ENCODE data around the gene DBNDD2. TPM values are rescaled to one million over a fixed set of nuclear protein-coding genes. Genes with fewer than 3 reads are reported as not detected.

Gene DBNDD2
- total RNA-seq, 2 experiments from 2014 or later = 13.2 to 15.7 TPM

DNA sequence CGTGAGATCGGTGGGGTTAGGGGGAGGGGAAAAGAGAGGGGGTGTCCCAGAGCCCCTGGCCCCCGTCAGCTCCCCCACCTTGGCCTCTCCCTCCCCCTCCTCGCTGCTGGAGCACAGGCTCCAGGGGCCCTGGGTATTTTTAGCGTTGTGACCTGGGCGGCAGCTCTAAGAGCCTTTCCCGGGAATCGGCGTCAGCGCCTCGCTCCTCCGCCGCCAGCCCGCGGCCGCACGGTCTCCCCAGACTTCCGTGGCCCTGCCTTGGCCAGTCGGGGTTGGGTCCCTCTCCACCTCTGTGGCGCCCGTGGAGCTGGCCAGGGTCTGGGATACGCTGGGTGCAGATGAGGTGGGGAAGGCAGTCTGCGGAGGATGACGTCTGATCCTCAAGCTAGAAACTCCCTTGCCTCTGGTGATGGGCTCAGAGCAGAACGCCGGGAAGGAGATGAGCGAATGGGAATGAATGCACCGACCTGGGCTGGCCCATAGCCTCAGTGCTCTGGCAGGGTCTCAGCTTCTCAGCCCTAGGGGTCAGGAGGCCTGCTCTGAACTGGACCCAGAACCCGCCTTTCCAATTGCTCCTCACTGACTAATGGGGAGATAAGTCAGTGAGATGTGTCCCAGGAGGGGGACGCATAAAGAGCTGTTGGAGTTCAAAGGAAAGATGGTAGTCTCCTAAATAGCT, 883 bp upstream of the DBNDD2 start:
- Histone ChIP-seq H3K27me3 (ENCODE audit: control insufficient read depth in 1 of 2, insufficient read depth in 2 of 2, low read length in 2 of 2) (no peaks in the 10 kb centered on the region), H3K4me3 (ENCODE audit: low read length) (peak overlapping the region; percentile 76), H3K27ac (ENCODE audit: low read depth in 1 of 2, low read length in 2 of 2) (peak overlapping the region; percentile 40 to 65), H3K36me3 (ENCODE audit: insufficient read depth, low read length) (peaks cover 7% of the 10 kb centered on the region), H3K4me1 (ENCODE audit: insufficient read depth, low read length) (peaks cover 27% of the 10 kb centered on the region), H3K9me3 (ENCODE audit: control insufficient read depth in 1 of 2, insufficient read depth in 1 of 2, low read length in 2 of 2) (no peaks in the 10 kb centered on the region)
- Mint-ChIP-seq H3K36me3 (ENCODE audit: low read depth) (peaks cover 31% of the 10 kb centered on the region), H3K4me3 (peak overlapping the region; percentile 91), H3K9me3 (no peaks in the 10 kb centered on the region), H3K27ac (peak overlapping the region; percentile 60), H3K27me3 (no peaks in the 10 kb centered on the region), H3K4me1 (ENCODE audit: low read depth) (peaks cover 26% of the 10 kb centered on the region)
- CTCF ChIA-PET = interaction anchor here (0.9 to 1.3 kb wide), 4 partner anchors 9 to 44 kb away, joined by 3 to 5 read pairs (median 4); partner anchors contain the start of genes PIGT and SYS1
- TF ChIP-seq, protein P1, sequence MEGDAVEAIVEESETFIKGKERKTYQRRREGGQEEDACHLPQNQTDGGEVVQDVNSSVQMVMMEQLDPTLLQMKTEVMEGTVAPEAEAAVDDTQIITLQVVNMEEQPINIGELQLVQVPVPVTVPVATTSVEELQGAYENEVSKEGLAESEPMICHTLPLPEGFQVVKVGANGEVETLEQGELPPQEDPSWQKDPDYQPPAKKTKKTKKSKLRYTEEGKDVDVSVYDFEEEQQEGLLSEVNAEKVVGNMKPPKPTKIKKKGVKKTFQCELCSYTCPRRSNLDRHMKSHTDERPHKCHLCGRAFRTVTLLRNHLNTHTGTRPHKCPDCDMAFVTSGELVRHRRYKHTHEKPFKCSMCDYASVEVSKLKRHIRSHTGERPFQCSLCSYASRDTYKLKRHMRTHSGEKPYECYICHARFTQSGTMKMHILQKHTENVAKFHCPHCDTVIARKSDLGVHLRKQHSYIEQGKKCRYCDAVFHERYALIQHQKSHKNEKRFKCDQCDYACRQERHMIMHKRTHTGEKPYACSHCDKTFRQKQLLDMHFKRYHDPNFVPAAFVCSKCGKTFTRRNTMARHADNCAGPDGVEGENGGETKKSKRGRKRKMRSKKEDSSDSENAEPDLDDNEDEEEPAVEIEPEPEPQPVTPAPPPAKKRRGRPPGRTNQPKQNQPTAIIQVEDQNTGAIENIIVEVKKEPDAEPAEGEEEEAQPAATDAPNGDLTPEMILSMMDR (IDR thresholded peaks at IDR 0.05) = no peak
- POLR2A ChIA-PET = interaction anchor here (1.2 to 5.7 kb wide), 5 partner anchors 9 to 45 kb away, joined by 3 to 49 read pairs (median 30); partner anchors contain the start of genes PIGT and SYS1
- peak; percentile 24 for ATAC-seq (ENCODE audit: poor library complexity)
- intact Hi-C loops (cut with DNase I, micrococcal nuclease) = loop anchor here in 1 of 2 experiments (2.0 kb wide), 1 partner anchor 44 kb away; the partner anchor contains the start of gene SYS1
- DNase-seq = peak in 4 of 14 experiments; percentile 11 to 46 (median 32)

DNA sequence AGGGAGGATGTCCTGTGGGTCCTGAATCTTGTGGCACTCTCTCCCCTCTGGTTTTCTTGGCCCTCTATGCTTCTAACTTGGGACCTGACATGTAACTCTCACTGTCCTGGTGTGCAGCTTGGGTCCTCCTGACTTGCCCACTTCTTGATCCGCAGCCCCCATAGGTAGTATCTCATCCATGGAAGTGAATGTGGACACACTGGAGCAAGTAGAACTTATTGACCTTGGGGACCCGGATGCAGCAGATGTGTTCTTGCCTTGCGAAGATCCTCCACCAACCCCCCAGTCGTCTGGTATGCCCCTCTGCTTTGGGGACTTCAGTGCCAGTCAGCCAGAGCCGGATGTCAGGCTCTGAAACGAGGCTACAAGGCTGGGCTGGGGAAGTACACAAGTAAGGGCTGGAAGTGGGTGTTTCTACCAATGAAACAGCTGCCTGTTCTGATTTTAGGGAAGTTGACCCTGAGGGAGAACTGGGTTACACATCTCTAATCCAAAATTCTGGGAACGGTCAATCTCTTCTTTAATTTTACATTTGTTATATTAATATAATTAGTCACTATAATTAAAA, 641 bp downstream of the DBNDD2 start:
- DNase-seq (peak in 2 of 14 experiments; percentile 49 to 53), ATAC-seq (ENCODE audit: poor library complexity) (no peak)
- ChIA-PET POLR2A (interaction anchor here (3.5 to 5.7 kb wide), 3 partner anchors 7 to 46 kb away, joined by 30 to 49 read pairs (median 41); partner anchors contain the start of genes PIGT and SYS1), CTCF (no interaction called here)
- H3K27me3 Mint-ChIP-seq = no peaks in the 10 kb centered on the region
- no peaks in the 10 kb centered on the region for H3K9me3 Mint-ChIP-seq
- H3K4me1 Mint-ChIP-seq (ENCODE audit: low read depth) = peaks cover 26% of the 10 kb centered on the region
- Histone ChIP-seq H3K4me1 (ENCODE audit: insufficient read depth, low read length) (peaks cover 27% of the 10 kb centered on the region), H3K9me3 (ENCODE audit: control insufficient read depth in 1 of 2, insufficient read depth in 1 of 2, low read length in 2 of 2) (no peaks in the 10 kb centered on the region), H3K27ac (ENCODE audit: low read depth in 1 of 2, low read length in 2 of 2) (no peak overlapping the region), H3K27me3 (ENCODE audit: control insufficient read depth in 1 of 2, insufficient read depth in 2 of 2, low read length in 2 of 2) (no peaks in the 10 kb centered on the region), H3K36me3 (ENCODE audit: insufficient read depth, low read length) (peaks cover 7% of the 10 kb centered on the region), H3K4me3 (ENCODE audit: low read length) (no peak overlapping the region)
- intact Hi-C loops (cut with DNase I, micrococcal nuclease) = no loop called here
- peak overlapping the region; percentile 60 for H3K27ac Mint-ChIP-seq
- TF ChIP-seq, protein P1 (IDR thresholded peaks at IDR 0.05) = no peak
- H3K36me3 Mint-ChIP-seq (ENCODE audit: low read depth) = peaks cover 21% of the 10 kb centered on the region
- peak overlapping the region; percentile 80 for H3K4me3 Mint-ChIP-seq

DNA sequence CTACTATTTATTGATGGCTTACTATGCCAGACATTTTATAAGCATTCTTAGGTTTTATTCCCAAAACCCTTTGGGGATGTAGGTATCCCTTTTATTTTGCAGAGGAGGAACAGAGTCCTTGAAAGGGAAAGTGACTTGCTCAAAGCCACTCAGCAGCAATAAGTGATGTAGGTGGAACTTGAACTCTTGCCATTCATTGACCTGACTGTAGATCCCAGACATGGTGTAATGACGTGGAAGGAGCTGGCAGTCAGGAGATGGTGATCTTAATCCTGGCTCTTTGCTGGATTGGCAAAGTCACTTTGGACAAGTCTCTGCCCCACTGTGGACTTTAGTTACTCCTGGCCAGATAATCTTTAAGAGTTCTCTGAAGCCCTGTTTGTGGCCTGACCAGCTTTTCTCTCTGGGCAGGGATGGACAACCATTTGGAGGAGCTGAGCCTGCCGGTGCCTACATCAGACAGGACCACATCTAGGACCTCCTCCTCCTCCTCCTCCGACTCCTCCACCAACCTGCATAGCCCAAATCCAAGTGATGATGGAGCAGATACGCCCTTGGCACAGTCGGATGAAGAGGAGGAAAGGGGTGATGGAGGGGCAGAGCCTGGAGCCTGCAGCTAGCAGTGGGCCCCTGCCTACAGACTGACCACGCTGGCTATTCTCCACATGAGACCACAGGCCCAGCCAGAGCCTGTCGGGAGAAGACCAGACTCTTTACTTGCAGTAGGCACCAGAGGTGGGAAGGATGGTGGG, 1.6 kb downstream of the DBNDD2 start:
- ATAC-seq (ENCODE audit: poor library complexity) = no peak
- CTCF ChIA-PET = interaction anchor here (2.0 kb wide), 1 partner anchor 47 kb away, joined by 5 read pairs; the partner anchor contains the start of gene SYS1
- intact Hi-C loops (cut with DNase I, micrococcal nuclease) = loop anchor here (2.0 to 10.0 kb wide), 3 partner anchors 35 to 525 kb away; partner anchors contain the start of genes STK4 (in 1 of the 2), TOMM34 (in 1 of the 2) and YWHAB (in 1 of the 2)

More for the DNA sequence above, 1.6 kb downstream of the DBNDD2 start:
- peaks cover 23% of the 10 kb centered on the region for H3K4me1 Mint-ChIP-seq (ENCODE audit: low read depth)
- Histone ChIP-seq H3K36me3 (ENCODE audit: insufficient read depth, low read length) (peaks cover 7% of the 10 kb centered on the region), H3K27me3 (ENCODE audit: control insufficient read depth in 1 of 2, insufficient read depth in 2 of 2, low read length in 2 of 2) (no peaks in the 10 kb centered on the region), H3K9me3 (ENCODE audit: control insufficient read depth in 1 of 2, insufficient read depth in 1 of 2, low read length in 2 of 2) (no peaks in the 10 kb centered on the region), H3K27ac (ENCODE audit: low read depth in 1 of 2, low read length in 2 of 2) (no peak overlapping the region), H3K4me3 (ENCODE audit: low read length) (no peak overlapping the region), H3K4me1 (ENCODE audit: insufficient read depth, low read length) (peaks cover 27% of the 10 kb centered on the region)
- POLR2A ChIA-PET = interaction anchor here (0.7 kb wide), 1 partner anchor 36 kb away, joined by 4 read pairs; no protein-coding TSS in a partner anchor
- H3K27me3 Mint-ChIP-seq = no peaks in the 10 kb centered on the region
- TF ChIP-seq, protein P1 (IDR thresholded peaks at IDR 0.05) = no peak
- H3K36me3 Mint-ChIP-seq (ENCODE audit: low read depth) = peaks cover 21% of the 10 kb centered on the region
- DNase-seq = no peak
- H3K9me3 Mint-ChIP-seq = no peaks in the 10 kb centered on the region
- peak overlapping the region; percentile 12 for H3K27ac Mint-ChIP-seq
- H3K4me3 Mint-ChIP-seq = no peak overlapping the region

Measured in CD4-positive, alpha-beta T cell (primary cell).